ENCODE data around the gene NAXE.
A peak's percentile ranks its signal among the peaks of the same experiment; 100 is the strongest.
"Not testable (repeated sequence)": the region's sequence is repeated elsewhere in the genome, so short reads cannot be mapped to it uniquely, and the experiment has no call there.

Gene NAXE

DNA sequence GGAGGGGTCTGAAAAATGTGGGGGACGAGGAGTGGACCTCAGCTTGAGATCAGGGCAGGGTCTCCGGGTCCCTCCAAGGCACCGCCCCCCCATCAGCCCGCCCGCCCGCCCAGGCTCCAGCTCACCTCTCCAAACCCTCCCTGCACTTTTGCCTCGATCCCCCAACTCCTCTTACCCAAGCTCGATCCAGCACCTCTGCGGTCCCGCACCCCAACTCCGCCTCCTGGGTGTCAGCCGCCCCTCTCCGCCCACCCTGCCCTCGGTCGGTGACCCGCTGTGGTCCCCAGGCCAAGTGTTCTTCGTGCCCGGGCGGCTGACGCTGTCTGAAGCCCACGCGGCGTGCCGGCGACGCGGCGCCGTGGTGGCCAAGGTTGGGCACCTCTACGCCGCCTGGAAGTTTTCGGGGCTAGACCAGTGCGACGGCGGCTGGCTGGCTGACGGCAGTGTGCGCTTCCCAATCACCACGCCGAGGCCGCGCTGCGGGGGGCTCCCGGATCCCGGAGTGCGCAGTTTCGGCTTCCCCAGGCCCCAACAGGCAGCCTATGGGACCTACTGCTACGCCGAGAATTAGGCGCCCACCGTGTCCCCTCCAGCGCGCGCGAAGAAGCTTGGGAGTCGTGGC is 33.3 kb downstream of the NAXE start:
- no peak for DNase-seq

DNA sequence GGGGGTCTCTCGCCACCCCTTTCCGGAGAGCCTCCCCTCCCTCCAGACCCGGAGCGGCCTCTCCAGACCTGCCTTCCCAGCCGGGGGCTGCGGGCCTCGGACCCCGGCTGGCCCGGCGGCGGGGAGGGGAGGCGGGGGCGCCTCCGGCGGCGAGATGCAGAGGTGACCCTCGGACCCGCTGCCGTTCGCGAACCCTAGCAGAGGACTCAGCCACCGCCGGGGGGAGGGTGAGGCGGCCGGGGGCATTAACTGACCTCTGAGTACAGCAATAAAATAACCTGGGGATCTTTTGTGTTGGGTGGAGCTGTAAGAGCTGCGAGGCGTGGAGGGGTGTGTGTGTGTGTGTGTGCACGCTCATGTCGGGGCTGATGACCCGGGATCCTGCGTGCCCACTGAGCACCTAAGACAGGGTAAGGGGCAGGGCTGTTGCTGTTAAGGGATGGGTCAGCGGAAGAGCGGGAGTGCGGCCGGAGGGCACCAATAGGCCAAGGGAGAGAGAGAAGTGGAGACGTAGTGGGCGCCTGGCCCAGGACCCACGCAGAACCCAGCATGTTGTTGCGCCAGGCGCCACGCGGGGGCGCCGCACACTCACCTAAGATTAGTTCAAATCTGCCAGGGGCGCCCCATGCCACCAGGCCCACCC is 34.0 kb downstream of the NAXE start:
- peak; percentile 34 for DNase-seq

DNA sequence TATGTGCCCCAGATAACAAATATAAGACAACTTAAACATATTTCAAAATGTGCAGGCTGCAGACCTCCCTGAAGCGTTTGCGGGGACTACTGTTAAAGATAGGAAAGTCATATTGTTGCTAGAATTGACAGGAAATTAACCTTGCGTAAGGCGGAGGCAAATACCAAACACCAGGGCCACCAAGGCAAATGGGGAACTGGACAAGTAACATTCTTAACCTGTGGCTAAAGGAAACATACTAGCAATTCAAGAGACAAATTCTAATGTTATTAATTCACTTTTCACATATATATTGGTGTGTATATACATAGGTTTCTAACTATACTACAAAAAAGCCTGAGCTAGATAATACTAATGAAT is 34.5 kb downstream of the NAXE start:
- DNase-seq, result no peak

DNA sequence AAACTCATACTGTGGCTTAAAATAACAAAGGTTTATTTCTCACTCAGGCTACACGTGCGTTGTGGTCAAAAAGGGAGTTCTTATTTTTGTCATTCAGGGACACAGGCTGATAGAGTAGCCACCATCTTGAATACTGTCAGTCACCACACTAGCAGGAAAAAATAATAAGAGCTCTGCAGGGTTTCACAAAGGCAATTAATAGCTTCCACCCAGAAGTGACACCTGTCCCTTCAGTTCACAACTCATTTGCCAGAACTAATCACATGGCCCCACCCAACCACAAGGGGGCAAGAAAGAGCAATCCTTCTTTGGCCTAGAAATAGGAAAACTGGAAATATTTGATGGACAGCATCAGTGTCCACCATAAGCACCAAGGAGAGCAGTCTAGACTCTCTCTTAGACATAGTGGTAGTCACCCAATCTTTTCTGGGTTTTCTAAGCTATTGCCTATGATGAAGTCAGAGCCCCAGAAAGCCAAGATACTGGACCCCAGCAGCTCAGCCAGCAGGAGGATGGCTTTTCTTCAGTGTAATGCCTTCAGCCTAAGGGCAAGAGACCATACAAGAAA is 35.8 kb downstream of the NAXE start:
- no peak for DNase-seq

GRCh38 chr1:156629823-156630449 is 38.4 kb downstream of the NAXE start:
- no peak for DNase-seq

DNA sequence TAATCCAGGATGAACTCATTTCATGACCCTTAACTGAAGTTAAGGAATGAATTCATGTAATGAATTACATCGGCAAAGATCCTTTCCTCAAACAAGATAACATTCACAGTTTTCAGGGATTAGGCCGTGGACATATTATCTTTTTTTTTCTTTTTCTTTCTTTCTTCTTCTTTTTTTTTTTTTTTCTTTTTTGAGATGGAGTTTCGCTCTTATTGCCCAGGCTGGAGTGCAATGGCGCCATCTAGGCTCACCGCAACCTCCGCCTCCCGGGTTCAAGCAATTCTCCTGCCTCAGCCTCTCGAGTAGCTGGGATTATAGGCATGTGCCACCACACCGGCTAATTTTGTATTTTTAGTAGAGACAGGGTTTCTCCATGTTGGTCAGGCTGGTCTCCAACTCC is 39.6 kb downstream of the NAXE start:
- DNase-seq, result not testable (repeated sequence)

GRCh38 chr1:156632355-156632754 is 40.8 kb downstream of the NAXE start:
- DNase-seq, result no peak

DNA sequence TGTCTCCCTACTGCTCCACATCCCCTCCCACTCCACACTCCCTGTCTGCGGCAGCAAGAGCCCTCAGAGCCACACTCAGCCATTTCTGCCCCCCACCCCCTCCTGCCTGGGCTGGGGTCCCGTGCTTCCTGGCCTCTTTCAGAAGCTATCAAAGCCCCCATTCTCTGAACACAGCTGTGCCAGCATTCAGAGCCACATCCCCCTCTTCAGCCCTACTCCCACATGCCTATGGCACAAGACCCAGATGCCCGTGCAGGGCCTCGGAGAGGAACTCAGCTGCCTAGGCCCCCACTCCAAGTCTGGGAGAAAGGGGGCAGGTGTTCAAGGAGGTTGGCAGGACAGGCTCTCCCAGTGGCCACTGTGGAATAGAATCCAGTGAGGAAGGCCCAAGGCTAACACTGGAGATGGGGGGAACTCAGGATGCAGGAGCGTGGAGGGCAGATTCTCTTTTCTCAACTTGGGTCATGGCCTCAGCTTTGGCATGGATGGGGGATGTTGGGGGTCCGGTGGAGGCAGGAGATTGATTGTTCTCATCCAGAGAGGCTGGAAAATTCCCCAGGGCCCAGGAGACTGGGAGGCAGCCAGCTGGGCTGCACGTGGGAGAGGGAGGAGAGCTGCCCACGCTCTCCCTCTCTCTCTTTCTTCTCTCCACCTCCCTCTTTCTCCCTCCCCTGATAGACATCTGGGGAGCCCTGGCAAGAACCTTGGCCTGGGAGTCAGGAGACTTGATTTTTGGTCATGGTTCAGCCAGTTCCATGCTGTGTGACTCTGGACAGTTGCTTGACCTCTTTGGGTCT is 46.8 kb downstream of the NAXE start:
- DNase-seq, result no peak

GRCh38 chr1:156639601-156640101 is 48.1 kb downstream of the NAXE start:
- DNase-seq, result no peak

- DNase-seq, result no peak
These were observed 49.5 kb downstream of the NAXE start for GRCh38 chr1:156640842-156641706.

DNA sequence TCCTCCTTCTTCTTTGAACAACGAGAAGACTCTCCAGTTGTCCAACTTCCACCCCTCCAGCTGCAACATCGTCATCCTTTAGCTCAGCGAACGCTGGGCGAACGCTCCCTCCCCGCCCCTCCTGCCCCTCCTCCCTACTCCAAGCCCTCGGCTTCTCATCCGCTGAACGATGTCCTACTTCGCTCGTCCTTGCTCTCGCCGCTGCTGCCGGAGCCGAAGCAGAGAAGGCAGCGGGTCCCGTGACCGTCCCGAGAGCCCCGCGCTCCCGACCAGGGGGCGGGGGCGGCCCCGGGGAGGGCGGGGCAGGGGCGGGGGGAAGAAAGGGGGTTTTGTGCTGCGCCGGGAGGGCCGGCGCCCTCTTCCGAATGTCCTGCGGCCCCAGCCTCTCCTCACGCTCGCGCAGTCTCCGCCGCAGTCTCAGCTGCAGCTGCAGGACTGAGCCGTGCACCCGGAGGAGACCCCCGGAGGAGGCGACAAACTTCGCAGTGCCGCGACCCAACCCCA is 50.2 kb downstream of the NAXE start, which contains the start of gene BCAN:
TSS of gene BCAN (plus strand) at position 357 of the 504 bp plus-strand sequence. CDS start 3,938 bp downstream, outside the sequence.
- DNase-seq, result no peak

- DNase-seq, result no peak
These were observed 50.9 kb downstream of the NAXE start for GRCh38 chr1:156642265-156643048.

DNA sequence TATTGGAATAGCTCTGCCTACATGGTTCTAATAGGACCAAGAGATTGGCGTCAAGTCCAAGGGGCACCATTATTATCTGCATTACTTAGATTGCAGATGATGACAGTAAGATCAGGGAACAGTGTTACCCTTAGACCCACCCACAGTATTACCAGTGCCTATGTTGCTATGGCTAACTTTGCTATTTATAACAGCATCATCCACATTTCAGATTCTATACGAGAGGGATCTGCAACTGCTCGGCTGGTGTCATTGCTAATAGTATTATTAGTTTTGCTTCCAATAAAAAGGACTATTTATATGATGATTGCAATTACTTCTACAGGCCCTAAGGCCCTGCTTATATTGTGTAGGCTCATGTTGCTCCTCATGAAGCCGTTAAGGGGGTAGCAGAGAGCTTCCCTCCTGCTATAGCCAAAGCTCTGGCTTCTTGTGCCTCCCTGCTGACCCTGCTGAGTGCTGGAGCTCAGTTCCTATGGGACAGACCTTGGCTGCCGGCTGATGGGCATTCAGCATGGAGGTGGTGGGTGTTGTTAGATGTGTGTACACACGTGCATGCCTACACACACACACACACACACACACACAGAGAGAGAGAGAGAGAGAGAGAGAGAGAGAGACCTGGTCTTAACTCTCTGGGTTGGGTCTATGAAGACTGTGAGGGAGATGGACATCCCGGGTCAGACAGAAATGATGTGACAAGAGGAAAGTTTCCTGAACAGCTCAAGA is 51.6 kb downstream of the NAXE start:
- no peak for DNase-seq

- DNase-seq, result no peak
These were observed 52.2 kb downstream of the NAXE start for GRCh38 chr1:156643778-156644092.

Data from activated gamma-delta T cell (primary cell).